ENCODE data around the gene TMEM150B. TPM values are rescaled to one million over a fixed set of nuclear protein-coding genes. Genes with fewer than 3 reads are reported as not detected.

Gene TMEM150B
- total RNA-seq, 2 experiments from 2014 or later, result not detected

DNA sequence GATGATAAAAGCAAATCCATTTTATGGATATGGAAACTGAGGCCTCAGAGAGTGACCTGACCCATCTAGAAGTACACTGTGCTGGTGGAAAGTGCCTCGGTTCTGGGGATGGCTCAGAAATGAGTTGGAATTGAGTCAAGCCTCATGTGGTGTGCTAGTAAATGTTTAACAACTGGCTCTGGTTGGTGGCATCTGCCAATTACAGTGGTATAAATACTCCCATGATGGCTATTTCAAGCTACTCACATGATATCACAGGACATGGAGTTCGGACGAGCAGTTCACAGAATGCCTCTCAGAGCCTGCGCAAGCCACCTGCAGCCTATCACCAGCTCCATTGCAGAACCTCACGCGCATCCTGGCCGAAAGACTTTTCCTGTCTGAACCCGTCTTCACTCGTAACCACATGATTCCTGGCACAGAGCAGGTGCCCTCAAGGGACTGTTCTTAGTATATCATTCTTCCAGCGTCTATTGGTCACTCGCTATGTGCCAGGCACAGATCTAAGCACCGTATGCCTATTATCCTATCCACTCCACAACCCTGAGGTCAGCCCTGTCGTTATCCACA lies 9.1 kb downstream of the TMEM150B start:
- POLR2A ChIA-PET, result no interaction called here
- intact Hi-C loops (cut with micrococcal nuclease; ENCODE audit: unreplicated experiment), result no loop called here
- Histone ChIP-seq H3K4me3 (ENCODE audit: low read depth, low read length, poor library complexity, severe bottlenecking) (no peak overlapping the region), H3K9me2 (ENCODE audit: insufficient read depth, low read length) (no peaks in the 10 kb centered on the region), H3K4me1 (ENCODE audit: insufficient read depth, low read length, poor library complexity, severe bottlenecking) (peaks cover 5% of the 10 kb centered on the region), H2AFZ (ENCODE audit: low read length) (no peak overlapping the region), H3K27ac (ENCODE audit: low read depth, low read length, poor library complexity, severe bottlenecking) (no peak overlapping the region), H3K9me3 (ENCODE audit: low read length) (no peaks in the 10 kb centered on the region), H3K36me3 (ENCODE audit: insufficient read depth, low read length) (no peaks in the 10 kb centered on the region), H4K20me1 (ENCODE audit: insufficient read depth, low read length) (no peaks in the 10 kb centered on the region), H3K79me2 (ENCODE audit: insufficient read depth, low read depth, low read length) (no peaks in the 10 kb centered on the region), H3K4me2 (ENCODE audit: low read length) (no peak overlapping the region)
- no peak for DNase-seq (ENCODE audit: low spot score)
- CTCF ChIA-PET (ENCODE audit: unreplicated experiment), result interaction anchor here (0.6 kb wide), 1 partner anchor 23 kb away, joined by 4 read pairs; no protein-coding TSS in a partner anchor
- TF ChIP-seq EZH2phosphoT487 (IDR thresholded peaks at IDR 0.05; ENCODE audit: borderline replicate concordance, low read depth, low read length), result no peak
- TF ChIP-seq, protein P1, sequence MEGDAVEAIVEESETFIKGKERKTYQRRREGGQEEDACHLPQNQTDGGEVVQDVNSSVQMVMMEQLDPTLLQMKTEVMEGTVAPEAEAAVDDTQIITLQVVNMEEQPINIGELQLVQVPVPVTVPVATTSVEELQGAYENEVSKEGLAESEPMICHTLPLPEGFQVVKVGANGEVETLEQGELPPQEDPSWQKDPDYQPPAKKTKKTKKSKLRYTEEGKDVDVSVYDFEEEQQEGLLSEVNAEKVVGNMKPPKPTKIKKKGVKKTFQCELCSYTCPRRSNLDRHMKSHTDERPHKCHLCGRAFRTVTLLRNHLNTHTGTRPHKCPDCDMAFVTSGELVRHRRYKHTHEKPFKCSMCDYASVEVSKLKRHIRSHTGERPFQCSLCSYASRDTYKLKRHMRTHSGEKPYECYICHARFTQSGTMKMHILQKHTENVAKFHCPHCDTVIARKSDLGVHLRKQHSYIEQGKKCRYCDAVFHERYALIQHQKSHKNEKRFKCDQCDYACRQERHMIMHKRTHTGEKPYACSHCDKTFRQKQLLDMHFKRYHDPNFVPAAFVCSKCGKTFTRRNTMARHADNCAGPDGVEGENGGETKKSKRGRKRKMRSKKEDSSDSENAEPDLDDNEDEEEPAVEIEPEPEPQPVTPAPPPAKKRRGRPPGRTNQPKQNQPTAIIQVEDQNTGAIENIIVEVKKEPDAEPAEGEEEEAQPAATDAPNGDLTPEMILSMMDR (conservative IDR thresholded peaks at IDR 0.05; ENCODE audit: low read length), result no peak
- BruUV-seq (replicated peaks), result no TSS peak

DNA sequence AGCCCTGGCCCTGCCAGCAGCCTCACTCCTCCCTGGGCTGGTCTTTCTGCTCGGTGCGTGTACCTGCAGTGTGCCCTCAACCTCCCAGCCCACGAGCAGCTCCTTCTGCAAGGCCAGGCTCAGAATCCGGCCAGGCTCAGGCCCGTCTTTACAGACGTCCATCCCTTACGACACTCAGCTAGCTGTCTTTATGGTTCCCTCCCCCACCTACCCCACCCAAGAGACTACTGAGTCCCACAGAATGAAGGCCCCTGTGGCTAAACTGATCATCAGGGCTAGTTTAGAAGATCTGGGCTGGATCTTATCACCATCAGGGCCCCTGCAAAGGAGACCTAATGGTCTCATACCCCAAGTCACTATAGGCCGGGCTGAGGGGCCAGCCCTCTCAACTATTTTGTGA lies 10.7 kb downstream of the TMEM150B start:
- H4K20me1 ChIP-seq (ENCODE audit: insufficient read depth, low read length), result no peaks in the 10 kb centered on the region
- H3K4me3 ChIP-seq (ENCODE audit: low read depth, low read length, poor library complexity, severe bottlenecking), result no peak overlapping the region
- intact Hi-C loops (cut with micrococcal nuclease; ENCODE audit: unreplicated experiment), result no loop called here
- no peaks in the 10 kb centered on the region for H3K9me2 ChIP-seq (ENCODE audit: insufficient read depth, low read length)
- H3K79me2 ChIP-seq (ENCODE audit: insufficient read depth, low read depth, low read length), result no peaks in the 10 kb centered on the region
- ChIA-PET CTCF (ENCODE audit: unreplicated experiment) (no interaction called here), POLR2A (no interaction called here)
- DNase-seq (ENCODE audit: low spot score), result no peak
- no peaks in the 10 kb centered on the region for H3K9me3 ChIP-seq (ENCODE audit: low read length)
- no peak overlapping the region for H2AFZ ChIP-seq (ENCODE audit: low read length)
- H3K4me2 ChIP-seq (ENCODE audit: low read length), result no peak overlapping the region
- peaks cover 21% of the 10 kb centered on the region for H3K4me1 ChIP-seq (ENCODE audit: insufficient read depth, low read length, poor library complexity, severe bottlenecking)
- peaks cover 5% of the 10 kb centered on the region for H3K36me3 ChIP-seq (ENCODE audit: insufficient read depth, low read length)
- no peak for TF ChIP-seq EZH2phosphoT487 (IDR thresholded peaks at IDR 0.05; ENCODE audit: borderline replicate concordance, low read depth, low read length)
- TF ChIP-seq, protein P1 (conservative IDR thresholded peaks at IDR 0.05; ENCODE audit: low read length), result no peak
- BruUV-seq (replicated peaks), result no TSS peak
- H3K27ac ChIP-seq (ENCODE audit: low read depth, low read length, poor library complexity, severe bottlenecking), result no peak overlapping the region

- ChIA-PET POLR2A (interaction anchor here (0.7 kb wide), 2 partner anchors 34 to 143 kb away, joined by 3 to 6 read pairs; no protein-coding TSS in a partner anchor), CTCF (ENCODE audit: unreplicated experiment) (no interaction called here)
- H4K20me1 ChIP-seq (ENCODE audit: insufficient read depth, low read length), result no peaks in the 10 kb centered on the region
Observed at GRCh38 chr19:55312621-55313512, 12.3 kb downstream of the TMEM150B start.

More at GRCh38 chr19:55312621-55313512, 12.3 kb downstream of the TMEM150B start:
- H3K4me3 ChIP-seq (ENCODE audit: low read depth, low read length, poor library complexity, severe bottlenecking), result no peak overlapping the region
- H3K9me2 ChIP-seq (ENCODE audit: insufficient read depth, low read length), result no peaks in the 10 kb centered on the region
- no peak overlapping the region for H3K4me2 ChIP-seq (ENCODE audit: low read length)
- no peak overlapping the region for H2AFZ ChIP-seq (ENCODE audit: low read length)
- intact Hi-C loops (cut with micrococcal nuclease; ENCODE audit: unreplicated experiment), result no loop called here
- H3K79me2 ChIP-seq (ENCODE audit: insufficient read depth, low read depth, low read length), result no peaks in the 10 kb centered on the region
- peaks cover 11% of the 10 kb centered on the region for H3K36me3 ChIP-seq (ENCODE audit: insufficient read depth, low read length)
- no peak for TF ChIP-seq EZH2phosphoT487 (IDR thresholded peaks at IDR 0.05; ENCODE audit: borderline replicate concordance, low read depth, low read length)
- TF ChIP-seq, protein P1 (conservative IDR thresholded peaks at IDR 0.05; ENCODE audit: low read length), result no peak
- H3K4me1 ChIP-seq (ENCODE audit: insufficient read depth, low read length, poor library complexity, severe bottlenecking), result peaks cover 35% of the 10 kb centered on the region
- H3K9me3 ChIP-seq (ENCODE audit: low read length), result no peaks in the 10 kb centered on the region
- no peak overlapping the region for H3K27ac ChIP-seq (ENCODE audit: low read depth, low read length, poor library complexity, severe bottlenecking)
- no peak for DNase-seq (ENCODE audit: low spot score)
- BruUV-seq (replicated peaks), result no TSS peak
